Activated naive CD8-positive, alpha-beta T cell treated with anti-CD3 and anti-CD28 coated beads, Interleukin-2, amount 50 U/mL, for 24 hours (primary cell): ENCODE data around the gene CACNG5.
A peak's percentile ranks its signal among the peaks of the same experiment; 100 is the strongest.

Experiments
- ATAC-seq: fragments of 150-1000 bp; cut with Tn5 transposase; one replicate; pipeline ENCODE4 v1.10.0; 2021
- DNase-seq: peaks from one replicate; pipeline ENCODE4 v3.0.0; 2021
- H3K27ac Mint-ChIP-seq: one replicate; pipeline ENCODE4 v1.8.0; 2021; ENCODE audit warnings: mild to moderate bottlenecking, mixed read lengths
- H3K27me3 Mint-ChIP-seq: one replicate; pipeline ENCODE4 v1.8.0; 2021; ENCODE audit warnings: mixed read lengths
- H3K36me3 Mint-ChIP-seq: one replicate; pipeline ENCODE4 v1.8.0; 2021; ENCODE audit warnings: low read depth, mixed read lengths
- H3K4me1 Mint-ChIP-seq: one replicate; pipeline ENCODE4 v1.8.0; 2021; ENCODE audit warnings: mixed read lengths
- H3K4me3 Mint-ChIP-seq: one replicate; pipeline ENCODE4 v1.8.0; 2021; ENCODE audit warnings: mild to moderate bottlenecking, moderate library complexity, mixed read lengths
- H3K9me3 Mint-ChIP-seq: one replicate; pipeline ENCODE4 v1.8.0; 2021; ENCODE audit warnings: mixed read lengths

Gene CACNG5, protein sequence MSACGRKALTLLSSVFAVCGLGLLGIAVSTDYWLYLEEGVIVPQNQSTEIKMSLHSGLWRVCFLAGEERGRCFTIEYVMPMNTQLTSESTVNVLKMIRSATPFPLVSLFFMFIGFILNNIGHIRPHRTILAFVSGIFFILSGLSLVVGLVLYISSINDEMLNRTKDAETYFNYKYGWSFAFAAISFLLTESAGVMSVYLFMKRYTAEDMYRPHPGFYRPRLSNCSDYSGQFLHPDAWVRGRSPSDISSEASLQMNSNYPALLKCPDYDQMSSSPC

DNA sequence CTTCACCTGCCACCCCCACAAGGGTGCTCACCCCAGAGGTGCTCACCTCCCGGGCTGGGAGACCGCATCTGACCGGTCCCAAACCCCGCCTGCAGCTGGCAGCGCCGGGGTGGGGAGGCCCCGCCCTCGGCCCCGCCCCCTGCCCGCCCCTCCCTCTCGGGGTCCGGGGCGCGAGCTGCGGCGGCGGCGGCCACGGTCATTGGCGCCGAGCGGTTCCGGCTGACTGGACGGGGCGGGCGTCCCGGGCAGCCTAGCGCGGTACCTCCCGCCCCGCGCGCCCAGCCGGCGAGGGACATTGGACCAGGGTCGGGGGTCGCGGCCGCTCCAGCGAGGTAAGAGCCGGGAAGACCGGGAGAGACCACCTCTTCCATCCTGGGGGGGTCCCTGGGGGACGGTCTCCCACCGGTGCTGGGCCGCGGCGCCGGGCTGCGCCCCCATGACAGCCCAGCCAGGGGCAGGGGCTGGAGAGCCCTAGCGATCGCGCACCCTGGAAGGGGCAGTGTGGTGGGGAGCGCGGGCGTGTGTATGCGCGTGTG, at the start of gene CACNG5:
CACNG5 (plus strand) TSS at position 199 of the 536 bp plus-strand sequence. CDS start 42,216 bp downstream, outside the sequence.
- H3K4me3 Mint-ChIP-seq, result no peak within 1 kb of the TSS
- no peaks in the 10 kb centered on the region for H3K9me3 Mint-ChIP-seq
- H3K4me1 Mint-ChIP-seq, result peaks cover under 1% of the 10 kb centered on the region
- H3K27ac Mint-ChIP-seq, result no peak within 1 kb of the TSS
- H3K27me3 Mint-ChIP-seq, result peaks cover 48% of the 10 kb centered on the region
- ATAC-seq (no peak), DNase-seq (no peak)
- H3K36me3 Mint-ChIP-seq, result no peaks in the 10 kb centered on the region

DNA sequence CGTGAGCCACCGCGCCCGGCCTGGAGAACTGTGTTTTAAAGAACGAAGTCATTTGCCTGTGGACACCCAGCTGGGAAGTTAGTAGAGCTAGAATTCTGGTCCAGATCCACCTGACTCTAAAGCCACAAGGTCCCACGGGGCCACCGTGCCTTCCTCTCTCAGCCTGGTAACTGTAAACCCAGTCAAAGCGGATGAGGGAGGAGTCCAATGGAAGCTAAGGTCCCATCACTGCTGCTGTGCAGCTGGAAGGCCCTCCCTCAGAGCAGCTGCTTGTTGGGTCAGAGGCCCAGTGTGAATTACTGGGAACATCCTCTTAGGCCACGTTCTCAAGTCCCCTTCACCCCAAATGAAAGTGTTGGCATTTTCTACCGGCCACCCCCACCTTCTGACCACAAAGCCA, 48.8 kb upstream of the CACNG5 start:
- no peaks in the 10 kb centered on the region for H3K27me3 Mint-ChIP-seq
- peak overlapping the region; percentile 26 for H3K27ac Mint-ChIP-seq
- ATAC-seq (no peak), DNase-seq (no peak)
- no peaks in the 10 kb centered on the region for H3K9me3 Mint-ChIP-seq
- H3K4me1 Mint-ChIP-seq, result peaks cover 3% of the 10 kb centered on the region
- no peak overlapping the region for H3K4me3 Mint-ChIP-seq
- peaks cover 33% of the 10 kb centered on the region for H3K36me3 Mint-ChIP-seq

DNA sequence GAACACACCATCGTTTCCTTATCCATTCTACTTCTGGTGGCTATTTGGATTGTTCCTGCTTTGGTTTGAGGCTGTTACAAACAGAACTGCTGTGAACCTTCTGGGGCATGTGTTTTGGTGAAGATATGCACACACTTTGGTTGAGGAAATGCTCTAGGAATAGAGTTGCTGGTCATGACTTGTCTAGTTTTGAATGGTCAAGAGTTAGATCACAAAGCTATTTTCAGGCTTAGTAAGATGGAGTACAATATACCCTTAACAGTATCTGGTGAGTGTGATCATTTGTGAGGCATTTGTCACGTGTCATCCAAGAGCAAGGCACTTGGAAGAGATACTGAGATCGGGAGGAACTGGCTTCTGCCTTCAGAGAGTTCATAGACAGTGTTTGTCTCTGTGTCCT, 47.0 kb upstream of the CACNG5 start:
- Mint-ChIP-seq H3K4me3 (no peak overlapping the region), H3K27me3 (no peaks in the 10 kb centered on the region), H3K27ac (peak overlapping the region; percentile 2), H3K36me3 (peaks cover 41% of the 10 kb centered on the region), H3K4me1 (peaks cover 8% of the 10 kb centered on the region), H3K9me3 (no peaks in the 10 kb centered on the region)
- no peak for ATAC-seq
- DNase-seq, result no peak

DNA sequence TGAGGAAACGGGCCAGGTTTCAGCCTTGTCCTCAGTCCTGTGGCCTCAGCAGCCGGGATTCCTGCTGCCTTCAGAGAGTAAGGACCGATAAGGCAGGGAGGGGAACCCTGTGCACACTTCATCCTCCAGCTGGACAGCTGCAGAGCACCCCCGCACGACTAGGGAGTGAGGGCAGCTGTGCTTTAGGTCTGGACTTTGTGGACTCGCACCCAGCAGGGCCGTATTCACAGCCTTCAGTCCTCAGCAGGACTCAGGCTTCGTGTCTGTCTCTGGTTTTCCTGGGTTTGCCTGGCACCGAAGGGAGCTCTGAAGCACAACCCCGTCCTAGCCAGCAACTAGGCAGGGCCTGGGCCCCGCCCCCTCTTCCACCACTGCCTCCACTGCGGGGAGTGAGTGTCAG, 45.8 kb upstream of the CACNG5 start:
- Mint-ChIP-seq H3K27me3 (no peaks in the 10 kb centered on the region), H3K36me3 (peaks cover 47% of the 10 kb centered on the region), H3K4me1 (peaks cover 8% of the 10 kb centered on the region), H3K4me3 (no peak overlapping the region), H3K27ac (peak overlapping the region; percentile 39), H3K9me3 (no peaks in the 10 kb centered on the region)
- DNase-seq (no peak), ATAC-seq (no peak)

DNA sequence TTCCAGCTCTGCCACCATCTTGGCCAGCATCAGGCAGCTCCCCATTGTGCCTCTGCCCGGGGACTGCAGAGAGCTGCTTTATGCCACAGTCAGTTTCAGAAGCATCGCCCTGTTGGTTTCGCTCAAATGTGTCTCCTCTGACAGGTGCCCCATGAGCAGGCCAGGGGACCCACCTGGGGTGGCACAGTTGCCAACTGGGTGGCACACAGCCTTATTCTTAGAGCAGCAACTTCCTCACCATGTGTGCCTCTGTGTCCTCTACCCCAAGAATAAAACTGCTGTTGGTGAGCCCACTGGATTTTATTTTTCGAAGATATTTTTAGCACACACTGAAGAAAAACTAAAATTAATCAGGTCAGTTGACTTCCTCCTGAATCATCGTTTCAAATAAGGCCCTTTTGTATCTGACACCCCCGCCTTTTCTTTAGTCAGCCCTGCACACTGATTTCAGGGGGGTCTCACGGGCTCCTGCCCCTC, 44.9 kb upstream of the CACNG5 start:
- Mint-ChIP-seq H3K27ac (no peak overlapping the region), H3K4me3 (no peak overlapping the region), H3K9me3 (no peaks in the 10 kb centered on the region), H3K36me3 (peaks cover 47% of the 10 kb centered on the region), H3K4me1 (peaks cover 8% of the 10 kb centered on the region), H3K27me3 (no peaks in the 10 kb centered on the region)
- ATAC-seq (no peak), DNase-seq (no peak)

DNA sequence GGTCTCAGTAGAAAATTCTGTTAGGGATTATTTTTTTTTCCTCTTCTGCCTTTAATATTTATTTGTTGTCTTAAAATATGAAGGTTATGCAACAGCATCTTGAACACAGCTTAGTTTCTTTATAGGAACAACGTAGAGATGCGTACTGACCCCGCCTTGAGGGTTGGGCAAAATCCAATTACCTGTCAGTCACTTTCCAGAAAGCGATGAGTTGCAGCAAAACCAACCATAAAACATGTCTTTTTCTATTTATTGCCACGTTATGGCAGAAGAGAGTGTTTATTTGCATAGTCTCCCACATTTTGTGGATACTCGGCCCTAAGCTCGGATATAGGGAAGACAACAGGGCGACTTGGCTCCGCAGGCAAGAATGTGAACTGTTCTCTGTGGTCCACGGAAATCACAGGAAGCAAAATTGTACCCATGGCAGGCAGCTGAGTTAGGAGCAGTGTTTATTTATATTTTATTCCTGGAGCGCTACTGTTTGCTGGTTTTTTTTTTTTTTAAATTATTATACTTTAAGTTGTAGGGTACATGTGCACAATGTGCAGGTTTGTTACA, 44.3 kb upstream of the CACNG5 start:
- ATAC-seq (no peak), DNase-seq (no peak)
- no peak overlapping the region for H3K4me3 Mint-ChIP-seq
- H3K36me3 Mint-ChIP-seq, result peaks cover 47% of the 10 kb centered on the region
- no peaks in the 10 kb centered on the region for H3K9me3 Mint-ChIP-seq
- no peak overlapping the region for H3K27ac Mint-ChIP-seq
- H3K4me1 Mint-ChIP-seq, result peaks cover 8% of the 10 kb centered on the region
- H3K27me3 Mint-ChIP-seq, result no peaks in the 10 kb centered on the region

DNA sequence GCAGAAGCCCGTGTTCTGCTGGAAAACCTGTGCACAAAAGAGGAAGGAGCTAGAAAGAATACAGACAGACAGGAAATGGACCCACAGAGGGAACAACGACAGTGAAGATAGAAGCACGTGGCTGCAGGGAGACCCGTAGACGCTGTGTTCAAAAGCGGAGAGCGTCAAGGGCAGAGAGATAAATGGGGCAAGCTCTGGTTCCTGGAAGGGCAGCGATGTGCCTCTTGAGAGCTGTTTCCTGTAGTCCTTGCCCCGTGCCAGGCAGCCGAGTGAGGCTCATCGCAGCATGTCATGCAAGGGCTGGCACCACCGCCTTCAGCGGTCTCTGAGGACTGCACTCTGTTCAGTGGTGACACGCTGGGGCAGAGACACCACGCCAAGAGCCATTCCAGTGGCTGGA, 43.6 kb upstream of the CACNG5 start:
- DNase-seq, result no peak
- Mint-ChIP-seq H3K27me3 (no peaks in the 10 kb centered on the region), H3K27ac (peak overlapping the region; percentile 45), H3K4me3 (no peak overlapping the region), H3K4me1 (peaks cover 8% of the 10 kb centered on the region), H3K9me3 (no peaks in the 10 kb centered on the region), H3K36me3 (peaks cover 50% of the 10 kb centered on the region)
- ATAC-seq, result no peak

DNA sequence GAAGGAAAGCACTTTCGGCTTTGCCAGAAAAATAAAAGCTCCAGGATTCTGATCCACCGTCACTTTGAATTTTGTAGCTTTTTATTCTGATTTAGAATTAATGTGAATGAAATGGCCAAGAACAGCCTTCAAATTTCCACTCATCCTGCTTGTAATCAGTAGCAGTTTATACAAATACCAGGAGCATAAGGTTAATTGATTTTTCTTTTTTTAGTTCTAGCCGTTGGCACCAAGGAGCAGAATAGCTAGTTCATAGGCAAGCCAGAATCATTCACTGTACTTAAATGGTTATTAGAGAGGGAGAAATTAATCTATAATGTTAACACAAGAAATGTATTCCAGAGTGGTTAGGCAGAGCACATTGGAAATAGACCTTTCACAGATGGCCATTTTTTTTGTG, 41.1 kb upstream of the CACNG5 start:
- peaks cover 11% of the 10 kb centered on the region for H3K4me1 Mint-ChIP-seq
- no peaks in the 10 kb centered on the region for H3K27me3 Mint-ChIP-seq
- peaks cover 7% of the 10 kb centered on the region for H3K9me3 Mint-ChIP-seq
- DNase-seq, result no peak
- H3K36me3 Mint-ChIP-seq, result peaks cover 49% of the 10 kb centered on the region
- no peak overlapping the region for H3K27ac Mint-ChIP-seq
- ATAC-seq, result no peak
- H3K4me3 Mint-ChIP-seq, result no peak overlapping the region

DNA sequence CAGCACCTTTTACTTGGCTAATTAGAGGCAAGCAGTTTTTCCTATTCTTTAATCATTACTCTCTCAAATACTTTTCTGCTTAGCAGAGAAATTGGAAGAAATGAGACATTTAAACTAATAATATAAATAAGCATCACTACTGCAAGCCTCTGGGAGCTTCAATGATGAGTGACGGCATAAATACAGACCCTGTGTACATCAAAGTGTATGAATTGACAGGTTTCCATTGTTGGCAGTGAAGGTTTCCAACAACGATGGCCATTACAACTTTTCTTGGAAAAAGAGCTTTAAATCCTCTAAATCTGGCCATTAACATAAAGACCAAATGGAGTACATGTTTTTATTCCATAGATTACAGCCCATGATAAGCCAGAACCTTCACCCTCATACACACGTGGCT, 39.4 kb upstream of the CACNG5 start:
- no peak overlapping the region for H3K27ac Mint-ChIP-seq
- H3K9me3 Mint-ChIP-seq, result peaks cover 7% of the 10 kb centered on the region
- peaks cover 46% of the 10 kb centered on the region for H3K36me3 Mint-ChIP-seq
- no peak overlapping the region for H3K4me3 Mint-ChIP-seq
- no peak for DNase-seq
- no peaks in the 10 kb centered on the region for H3K27me3 Mint-ChIP-seq
- H3K4me1 Mint-ChIP-seq, result peaks cover 10% of the 10 kb centered on the region
- no peak for ATAC-seq

DNA sequence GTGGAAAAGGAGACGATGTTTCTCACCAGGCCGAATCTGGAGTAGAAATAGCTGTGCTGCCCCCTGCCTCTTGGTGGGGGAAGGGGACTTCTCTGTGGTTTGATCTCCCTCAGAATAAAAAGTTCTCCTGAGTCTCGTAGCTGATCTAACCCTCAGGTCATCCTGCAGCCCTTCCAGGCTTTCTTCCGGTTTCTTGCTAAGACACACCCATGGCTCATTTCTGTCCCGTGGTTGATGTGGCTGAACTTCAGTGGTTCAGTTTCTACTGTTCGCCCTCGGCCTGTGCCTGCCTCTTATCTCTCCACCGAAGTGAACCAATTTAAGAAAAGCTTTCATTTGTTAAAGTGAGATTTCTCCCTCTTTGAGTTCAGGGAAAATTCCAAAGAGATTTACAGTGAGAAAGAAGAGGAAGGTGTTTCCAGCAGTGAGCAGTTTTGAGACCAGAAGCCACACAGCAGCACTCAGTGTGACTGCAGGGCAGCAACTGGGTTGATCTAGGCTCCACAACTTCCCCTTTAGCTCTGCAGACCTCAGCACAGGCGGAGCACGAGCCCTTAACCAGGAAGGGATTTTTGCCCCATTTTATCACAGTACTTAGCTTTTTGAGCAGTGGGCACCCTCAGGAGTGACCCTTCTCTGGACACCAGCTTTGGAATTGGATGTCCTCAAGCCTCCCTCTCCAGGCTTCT, 34.9 kb upstream of the CACNG5 start:
- H3K27ac Mint-ChIP-seq, result no peak overlapping the region
- DNase-seq (no peak), ATAC-seq (no peak)
- H3K27me3 Mint-ChIP-seq, result no peaks in the 10 kb centered on the region
- peaks cover 7% of the 10 kb centered on the region for H3K9me3 Mint-ChIP-seq
- peaks cover 40% of the 10 kb centered on the region for H3K36me3 Mint-ChIP-seq
- H3K4me1 Mint-ChIP-seq, result peaks cover 4% of the 10 kb centered on the region
- H3K4me3 Mint-ChIP-seq, result no peak overlapping the region

DNA sequence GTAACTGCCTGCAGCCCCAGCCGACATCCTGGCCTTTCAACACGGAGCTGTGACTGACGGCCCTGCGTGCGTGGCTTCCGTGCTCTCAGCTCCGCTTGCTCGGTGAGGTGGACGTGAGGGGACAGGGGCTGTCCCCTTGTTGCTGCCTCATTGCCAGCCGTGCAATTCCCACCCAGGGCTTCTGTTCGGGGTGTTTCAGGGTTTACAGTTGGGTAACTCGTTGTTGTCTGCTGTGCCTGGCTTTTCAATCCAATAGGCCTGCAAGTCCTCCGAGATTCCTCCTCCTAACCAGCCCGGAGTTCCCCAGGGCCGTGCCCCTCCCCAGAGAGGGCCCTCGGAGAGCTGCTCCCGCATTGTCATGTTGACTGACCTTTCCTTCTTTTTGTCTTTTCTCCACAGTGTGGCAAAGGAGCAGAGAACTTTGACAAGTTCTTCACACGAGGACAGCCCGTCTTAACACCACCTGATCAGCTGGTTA, 31.4 kb upstream of the CACNG5 start:
- Mint-ChIP-seq H3K36me3 (peaks cover 33% of the 10 kb centered on the region), H3K4me3 (no peak overlapping the region), H3K27ac (no peak overlapping the region), H3K9me3 (no peaks in the 10 kb centered on the region), H3K4me1 (peaks cover 25% of the 10 kb centered on the region), H3K27me3 (peaks cover 3% of the 10 kb centered on the region)
- no peak for DNase-seq
- no peak for ATAC-seq

DNA sequence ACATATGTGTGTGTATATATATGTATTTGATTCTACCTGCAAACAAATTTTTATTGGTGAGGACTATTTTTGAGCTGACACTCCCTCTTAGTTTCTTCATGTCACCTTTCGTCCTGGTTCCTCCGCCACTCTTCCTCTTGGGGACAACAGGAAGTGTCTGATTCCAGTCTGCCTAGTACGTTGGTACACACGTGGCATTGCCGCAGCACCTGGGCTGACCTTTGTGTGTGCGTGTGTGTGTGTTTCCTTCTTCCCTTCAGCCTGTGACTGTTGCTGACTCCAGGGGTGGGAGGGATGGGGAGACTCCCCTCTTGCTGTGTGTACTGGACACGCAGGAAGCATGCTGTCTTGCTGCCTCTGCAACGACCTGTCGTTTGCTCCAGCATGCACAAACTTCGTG, 29.4 kb upstream of the CACNG5 start:
- H3K27ac Mint-ChIP-seq, result no peak overlapping the region
- peaks cover 29% of the 10 kb centered on the region for H3K36me3 Mint-ChIP-seq
- no peaks in the 10 kb centered on the region for H3K9me3 Mint-ChIP-seq
- peaks cover 3% of the 10 kb centered on the region for H3K27me3 Mint-ChIP-seq
- H3K4me1 Mint-ChIP-seq, result peaks cover 25% of the 10 kb centered on the region
- ATAC-seq (no peak), DNase-seq (no peak)
- no peak overlapping the region for H3K4me3 Mint-ChIP-seq

DNA sequence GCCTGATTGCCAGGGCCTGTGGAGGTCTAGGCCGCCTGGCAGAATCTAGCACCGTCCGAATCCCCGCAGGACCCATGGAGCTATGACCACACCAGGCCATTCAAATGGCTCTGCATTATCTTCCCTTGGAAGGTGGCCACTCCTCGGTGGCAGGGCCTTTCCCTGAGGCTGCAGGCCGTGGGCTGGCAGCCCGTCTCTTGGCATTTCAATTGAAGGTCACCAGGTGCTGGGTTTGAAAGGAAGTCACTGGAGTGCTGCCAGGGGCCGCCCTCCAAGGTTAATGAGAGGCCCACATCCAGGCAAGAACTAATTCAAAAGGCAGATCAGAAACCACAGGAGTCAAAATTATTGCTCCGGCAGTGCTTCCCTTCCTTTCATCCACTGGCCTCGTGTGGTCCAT, 27.7 kb upstream of the CACNG5 start:
- Mint-ChIP-seq H3K36me3 (peaks cover 23% of the 10 kb centered on the region), H3K9me3 (no peaks in the 10 kb centered on the region), H3K4me1 (peaks cover 25% of the 10 kb centered on the region), H3K27ac (no peak overlapping the region), H3K27me3 (peaks cover 3% of the 10 kb centered on the region), H3K4me3 (no peak overlapping the region)
- peak; percentile 17 for ATAC-seq
- DNase-seq, result no peak

DNA sequence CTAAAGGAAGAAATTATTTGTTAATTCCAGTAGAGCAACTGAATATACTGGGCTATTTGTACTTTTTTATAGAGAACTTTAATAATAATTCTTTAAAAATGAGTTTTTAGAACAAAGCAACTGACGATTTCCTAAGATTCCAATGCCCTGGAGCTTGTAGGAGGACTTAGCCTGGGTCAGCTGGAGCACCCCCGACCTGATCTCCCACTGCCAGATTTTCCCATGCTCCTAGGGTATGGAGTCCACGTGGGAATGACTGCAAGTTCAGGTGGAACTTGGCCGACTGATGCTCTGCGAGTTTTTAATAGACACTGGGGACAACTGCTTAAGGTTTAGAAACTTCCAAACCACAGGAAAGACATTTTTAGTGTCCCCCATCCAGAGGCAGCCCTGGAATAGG, 25.5 kb upstream of the CACNG5 start:
- Mint-ChIP-seq H3K4me1 (peaks cover 24% of the 10 kb centered on the region), H3K27ac (no peak overlapping the region), H3K4me3 (no peak overlapping the region), H3K27me3 (peaks cover 3% of the 10 kb centered on the region), H3K9me3 (no peaks in the 10 kb centered on the region), H3K36me3 (peaks cover 15% of the 10 kb centered on the region)
- ATAC-seq (no peak), DNase-seq (no peak)
